H9 (cell line): ENCODE measurements around the gene EHHADH. TPM values are rescaled to one million over a fixed set of nuclear protein-coding genes. Genes with fewer than 3 reads are reported as not detected.

Experiments used
- DNase-seq: peaks from one replicate; pipeline ENCODE4 v3.0.0-alpha.2; 2017
- H2AFZ ChIP-seq: one replicate; pipeline ENCODE4 v1.6.1; 2013; ENCODE audit warnings: mild to moderate bottlenecking, low read length, control low read depth, moderate library complexity
- H2AK5ac ChIP-seq: 2 replicates; pipeline ENCODE4 v1.6.1; 2013; ENCODE audit warnings: low read length, control low read depth, mixed read lengths; ENCODE audit not compliant: insufficient read length
- H2BK120ac ChIP-seq: one replicate; pipeline ENCODE4 v1.6.1; 2013; ENCODE audit warnings: low read depth, mild to moderate bottlenecking, low read length, control low read depth, inconsistent platforms; ENCODE audit not compliant: poor library complexity, severe bottlenecking
- H2BK12ac ChIP-seq: 2 replicates; pipeline ENCODE4 v1.6.1; 2013; ENCODE audit warnings: low read length, control low read depth, mixed read lengths, low read depth; ENCODE audit not compliant: insufficient read length
- H2BK15ac ChIP-seq: 2 replicates; pipeline ENCODE4 v1.6.1; 2013; ENCODE audit warnings: low read depth, low read length, control low read depth
- H2BK20ac ChIP-seq: one replicate; pipeline ENCODE4 v1.6.1; 2013; ENCODE audit warnings: low read depth, mild to moderate bottlenecking, low read length, control low read depth, inconsistent platforms; ENCODE audit not compliant: poor library complexity, severe bottlenecking
- H2BK5ac ChIP-seq: 2 replicates; pipeline ENCODE4 v1.6.1; 2013; ENCODE audit warnings: low read length, control low read depth, mixed read lengths; ENCODE audit not compliant: insufficient read length
- H3K14ac ChIP-seq: 2 replicates; pipeline ENCODE4 v1.6.1; 2013; ENCODE audit warnings: low read length, control low read depth; ENCODE audit not compliant: insufficient read depth
- H3K18ac ChIP-seq: 2 replicates; pipeline ENCODE4 v1.6.1; 2013; ENCODE audit warnings: low read depth, mild to moderate bottlenecking, mixed read lengths, low read length, control low read depth; ENCODE audit not compliant: insufficient read length
- H3K23ac ChIP-seq: 2 replicates; pipeline ENCODE4 v1.6.1; 2013; ENCODE audit warnings: low read length, control low read depth, mixed read lengths, low read depth; ENCODE audit not compliant: insufficient read length
- H3K23me2 ChIP-seq: 2 replicates; pipeline ENCODE4 v1.6.1; 2013; ENCODE audit warnings: low read depth, mild to moderate bottlenecking, mixed read lengths, low read length, control low read depth; ENCODE audit not compliant: insufficient read length, poor library complexity, severe bottlenecking
- H3K27ac ChIP-seq: 2 replicates; pipeline ENCODE4 v1.5.1; 2013; ENCODE audit warnings: low read length, control low read depth, mixed read lengths, low read depth; ENCODE audit not compliant: insufficient read length
- H3K27me3 ChIP-seq: 2 replicates; pipeline ENCODE4 v1.6.1; 2013; ENCODE audit warnings: low read length, control low read depth, inconsistent platforms; ENCODE audit not compliant: insufficient read depth
- H3K4ac ChIP-seq: 2 replicates; pipeline ENCODE4 v1.6.1; 2013; ENCODE audit warnings: low read depth, mild to moderate bottlenecking, control low read depth, inconsistent platforms, low read length, moderate library complexity
- H3K4me1 ChIP-seq: 2 replicates; pipeline ENCODE4 v1.6.1; 2013; ENCODE audit warnings: low read length, control low read depth, inconsistent platforms; ENCODE audit not compliant: insufficient read depth
- H3K4me2 ChIP-seq: 2 replicates; pipeline ENCODE4 v1.6.1; 2013; ENCODE audit warnings: low read length, control low read depth, mixed read lengths; ENCODE audit not compliant: insufficient read length, insufficient read depth
- H3K56ac ChIP-seq: 2 replicates; pipeline ENCODE4 v1.6.1; 2013; ENCODE audit warnings: low read depth, mild to moderate bottlenecking, mixed read lengths, low read length, control low read depth; ENCODE audit not compliant: insufficient read length
- H3K79me1 ChIP-seq: 2 replicates; pipeline ENCODE4 v1.6.1; 2013; ENCODE audit warnings: low read depth, mild to moderate bottlenecking, moderate library complexity, low read length, control low read depth, inconsistent platforms; ENCODE audit not compliant: insufficient read depth, poor library complexity, severe bottlenecking
- H3K79me2 ChIP-seq: 2 replicates; pipeline ENCODE4 v1.6.1; 2013; ENCODE audit warnings: low read length, control low read depth, inconsistent platforms; ENCODE audit not compliant: insufficient read depth
- H3K9ac ChIP-seq: 2 replicates; pipeline ENCODE4 v1.6.1; 2013; ENCODE audit warnings: low read length, control low read depth, mixed read lengths; ENCODE audit not compliant: insufficient read length; ENCODE audit errors: extremely low read depth
- H3K9me3 ChIP-seq: one replicate; pipeline ENCODE4 v1.6.1; 2013; ENCODE audit warnings: low read depth, low read length, inconsistent platforms; ENCODE audit not compliant: control insufficient read depth
- H3T11ph ChIP-seq: one replicate; pipeline ENCODE4 v1.6.1; 2013; ENCODE audit warnings: mild to moderate bottlenecking, low read length, control low read depth, inconsistent platforms
- H4K20me1 ChIP-seq: one replicate; pipeline ENCODE4 v1.6.1; 2013; ENCODE audit not compliant: control insufficient read depth, insufficient read length, insufficient read depth
- H4K5ac ChIP-seq: 2 replicates; pipeline ENCODE4 v1.6.1; 2013; ENCODE audit warnings: low read depth, mild to moderate bottlenecking, mixed read lengths, low read length, control low read depth; ENCODE audit not compliant: insufficient read length
- H4K8ac ChIP-seq: replicated peaks from 2 replicates; pipeline ENCODE4 v1.6.1; 2013; ENCODE audit warnings: low read length, control low read depth, mixed read lengths, low read depth; ENCODE audit not compliant: insufficient read length
- H4K91ac ChIP-seq: 2 replicates; pipeline ENCODE4 v1.6.1; 2013; ENCODE audit warnings: low read depth, mild to moderate bottlenecking, moderate library complexity, mixed read lengths, low read length, control low read depth; ENCODE audit not compliant: insufficient read length
- H3K27ac Mint-ChIP-seq, 3 experiments: 2 replicates in 2 of 3; 3 replicates in 1 of 3; pipeline ENCODE4 v1.8.0; 2020 to 2021; ENCODE audit warnings: mixed read lengths in 3 of 3, mild to moderate bottlenecking in 1 of 3, moderate library complexity in 1 of 3
- H3K27me3 Mint-ChIP-seq: 2 replicates; pipeline ENCODE4 v1.8.0; 2021; ENCODE audit warnings: low read depth, mild to moderate bottlenecking, moderate library complexity, mixed read lengths
- H3K36me3 Mint-ChIP-seq, 3 experiments: 2 replicates in 2 of 3; 3 replicates in 1 of 3; pipeline ENCODE4 v1.8.0; 2020 to 2021; ENCODE audit warnings: low read depth in 3 of 3, mixed read lengths in 3 of 3; ENCODE audit not compliant: insufficient read depth in 1 of 3
- H3K4me1 Mint-ChIP-seq, 2 experiments: 2 replicates each; pipeline ENCODE4 v1.8.0; 2020; ENCODE audit warnings: mixed read lengths in 2 of 2
- H3K4me3 Mint-ChIP-seq, 2 experiments: 2 replicates in 1 of 2; 3 replicates in 1 of 2; pipeline ENCODE4 v1.8.0; 2020 to 2021; ENCODE audit warnings: mild to moderate bottlenecking in 2 of 2, mixed read lengths in 2 of 2, moderate library complexity in 1 of 2
- H3K9me3 Mint-ChIP-seq, 2 experiments: 2 replicates in 1 of 2; 3 replicates in 1 of 2; pipeline ENCODE4 v1.8.0; 2020; ENCODE audit warnings: mild to moderate bottlenecking in 2 of 2, mixed read lengths in 2 of 2, moderate library complexity in 1 of 2
- CTCF ChIP-seq: fragments of 200-600 bp; sonication (generic); conservative IDR thresholded peaks from 3 replicates; pipeline ENCODE4 v1.8.0; 2021; ENCODE audit warnings: antibody characterized with exemption, mild to moderate bottlenecking
- WGBS: extraction: QIAGEN DNeasy Blood & Tissue Kit; methylation state at CpG from one replicate; pipeline ENCODE4 v1.1.7; 2013; ENCODE audit warnings: missing lambda C conversion rate, low lambda C conversion rate, mixed read lengths; ENCODE audit not compliant: insufficient read length; ENCODE audit errors: extremely low coverage; 5-methylcytosine and 5-hydroxymethylcytosine counted together
- total RNA-seq: library from RNA; stranded (reverse); gene quantifications from 2 replicates; pipeline ENCODE4 v1.2.1, GENCODE V29; 2021

The EHHADH gene
- total RNA-seq, 1 experiment from 2014 or later: 2.1 TPM

GRCh38 chr3:185153861-185154629 lies 99.8 kb downstream of the EHHADH start:
- no peaks in the 10 kb centered on the region for H4K20me1 ChIP-seq
- peak; percentile 15; the same call in 1 of the 3 replicates for TF ChIP-seq CTCF
- Mint-ChIP-seq H3K36me3 (no peaks in the 10 kb centered on the region), H3K27me3 (peaks cover 40% of the 10 kb centered on the region), H3K9me3 (no peaks in the 10 kb centered on the region), H3K4me1 (peaks cover 8 to 11% of the 10 kb centered on the region in 2 experiments), H3K4me3 (no peak overlapping the region), H3K27ac (no peak overlapping the region)
- no peak overlapping the region for H4K8ac ChIP-seq
- no peak overlapping the region for H2AFZ ChIP-seq
- H3K4me2 ChIP-seq: peak overlapping the region; percentile 80
- H3K56ac ChIP-seq: no peak overlapping the region
- no peak overlapping the region for H3K9ac ChIP-seq
- no peak overlapping the region for H2AK5ac ChIP-seq
- H3K79me2 ChIP-seq: no peaks in the 10 kb centered on the region
- no peak overlapping the region for H3K27ac ChIP-seq
- H3K23me2 ChIP-seq: peaks cover 13% of the 10 kb centered on the region
- H2BK12ac ChIP-seq: no peak overlapping the region
- no peak overlapping the region for H2BK120ac ChIP-seq
- H3K27me3 ChIP-seq: peaks cover 7% of the 10 kb centered on the region; the same call in 1 of the 2 replicates
- H3K79me1 ChIP-seq: no peaks in the 10 kb centered on the region
- peaks cover 4% of the 10 kb centered on the region; the same call in 1 of the 2 replicates for H3K4me1 ChIP-seq
- H2BK20ac ChIP-seq: no peak overlapping the region
- 100% methylated on average over 4 of the region's 16 CpGs for WGBS
- H3K4ac ChIP-seq: no peak overlapping the region
- no peaks in the 10 kb centered on the region for H3K9me3 ChIP-seq
- no peak overlapping the region for H2BK15ac ChIP-seq
- H3K18ac ChIP-seq: peak overlapping the region; percentile 8
- no peak overlapping the region for H4K91ac ChIP-seq
- no peak overlapping the region for H3K23ac ChIP-seq
- H3K14ac ChIP-seq: no peak overlapping the region
- no peak overlapping the region for H3T11ph ChIP-seq
- DNase-seq: peak; percentile 56
- H4K5ac ChIP-seq: peak overlapping the region; percentile 10
- H2BK5ac ChIP-seq: no peak overlapping the region
